ENCODE measurements around the gene ZFAND5. TPM values are rescaled to one million over a fixed set of nuclear protein-coding genes. Genes with fewer than 3 reads are reported as not detected.

Gene ZFAND5
- total and polyA plus RNA-seq, 2 experiments from 2014 or later: 138 to 216 TPM

DNA sequence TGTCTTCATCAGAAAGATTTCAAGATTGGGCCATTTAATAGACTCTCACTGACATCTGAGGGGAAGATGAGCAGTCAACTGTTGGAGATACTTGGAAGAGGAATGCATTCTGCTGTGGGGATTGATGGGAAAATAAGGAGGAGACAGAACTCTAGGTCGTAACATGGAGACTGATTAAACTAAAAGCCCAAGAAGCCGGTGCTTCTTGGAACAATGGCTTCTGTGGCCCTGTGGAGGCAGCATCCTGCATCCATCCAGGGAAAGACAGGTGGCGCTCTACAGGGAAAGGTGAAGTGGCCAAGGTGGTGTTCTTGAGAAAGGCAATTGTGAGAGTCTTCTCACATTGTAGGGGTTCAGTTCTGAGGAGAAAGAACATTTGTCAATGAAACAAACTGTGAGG is 31.3 kb downstream of the ZFAND5 start:
- Histone ChIP-seq H2AFZ (peak overlapping the region; percentile 70; the same call in 1 of the 2 replicates), H3K36me3 (ENCODE audit: insufficient read depth) (no peaks in the 10 kb centered on the region), H3K4me2 (no peak overlapping the region), H3K27ac (ENCODE audit: low read depth) (no peak overlapping the region), H3K9me2 (ENCODE audit: insufficient read depth) (peaks cover 5% of the 10 kb centered on the region), H3F3A (replicated peaks; ENCODE audit: low read depth) (no peaks in the 10 kb centered on the region), H3K27me3 (ENCODE audit: insufficient read depth) (no peaks in the 10 kb centered on the region), H3K4me3 (no peak overlapping the region), H3K79me2 (replicated peaks; ENCODE audit: insufficient read depth) (no peaks in the 10 kb centered on the region), H3K4me1 (ENCODE audit: insufficient read depth) (no peaks in the 10 kb centered on the region), H4K20me1 (replicated peaks; ENCODE audit: insufficient read depth) (no peaks in the 10 kb centered on the region)
- no peak for TF ChIP-seq CREB1 (CRISPR knock-in tag; IDR thresholded peaks at IDR 0.05; ENCODE audit: low read depth)
- TF ChIP-seq, protein P1, sequence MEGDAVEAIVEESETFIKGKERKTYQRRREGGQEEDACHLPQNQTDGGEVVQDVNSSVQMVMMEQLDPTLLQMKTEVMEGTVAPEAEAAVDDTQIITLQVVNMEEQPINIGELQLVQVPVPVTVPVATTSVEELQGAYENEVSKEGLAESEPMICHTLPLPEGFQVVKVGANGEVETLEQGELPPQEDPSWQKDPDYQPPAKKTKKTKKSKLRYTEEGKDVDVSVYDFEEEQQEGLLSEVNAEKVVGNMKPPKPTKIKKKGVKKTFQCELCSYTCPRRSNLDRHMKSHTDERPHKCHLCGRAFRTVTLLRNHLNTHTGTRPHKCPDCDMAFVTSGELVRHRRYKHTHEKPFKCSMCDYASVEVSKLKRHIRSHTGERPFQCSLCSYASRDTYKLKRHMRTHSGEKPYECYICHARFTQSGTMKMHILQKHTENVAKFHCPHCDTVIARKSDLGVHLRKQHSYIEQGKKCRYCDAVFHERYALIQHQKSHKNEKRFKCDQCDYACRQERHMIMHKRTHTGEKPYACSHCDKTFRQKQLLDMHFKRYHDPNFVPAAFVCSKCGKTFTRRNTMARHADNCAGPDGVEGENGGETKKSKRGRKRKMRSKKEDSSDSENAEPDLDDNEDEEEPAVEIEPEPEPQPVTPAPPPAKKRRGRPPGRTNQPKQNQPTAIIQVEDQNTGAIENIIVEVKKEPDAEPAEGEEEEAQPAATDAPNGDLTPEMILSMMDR (conservative IDR thresholded peaks at IDR 0.05; ENCODE audit: low read depth in 2 of 2): peak; percentile 73 to 90
- H3K9me3 Mint-ChIP-seq: no peaks in the 10 kb centered on the region; the same call in 2 of the 3 replicates
- DNase-seq (ENCODE audit: low spot score) (peak; percentile 84), ATAC-seq (peak; percentile 88)
- no peaks in the 10 kb centered on the region for H3K27me3 Mint-ChIP-seq (ENCODE audit: insufficient read depth, low read depth, poor library complexity)
- no peaks in the 10 kb centered on the region for H3K36me3 Mint-ChIP-seq (ENCODE audit: low read depth)
- H3K27ac Mint-ChIP-seq: no peak overlapping the region
- peaks cover 3% of the 10 kb centered on the region; the same call in 1 of the 3 replicates for H3K4me1 Mint-ChIP-seq
- no peak overlapping the region for H3K4me3 Mint-ChIP-seq

DNA sequence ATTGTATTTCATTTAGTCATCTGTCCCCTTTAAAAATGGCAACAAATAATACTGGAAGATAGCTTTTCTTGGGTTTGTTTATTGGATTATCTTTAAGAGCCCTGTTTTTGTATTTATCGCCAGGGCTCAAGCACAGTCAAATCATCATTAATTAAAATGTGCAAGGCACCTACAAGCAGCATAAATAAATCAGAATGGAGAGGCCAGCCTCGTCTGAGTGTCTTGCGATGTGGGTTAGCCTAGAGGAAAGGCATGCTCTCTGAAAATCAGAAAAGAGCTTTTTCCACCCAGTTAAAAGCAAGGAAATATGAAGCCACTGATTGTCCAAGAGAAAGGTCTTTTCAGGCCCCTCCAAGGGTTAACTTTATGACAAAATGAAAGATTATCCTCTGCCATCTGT is 31.8 kb downstream of the ZFAND5 start:
- Histone ChIP-seq H3K27me3 (ENCODE audit: insufficient read depth) (no peaks in the 10 kb centered on the region), H3K9me2 (ENCODE audit: insufficient read depth) (peaks cover 5% of the 10 kb centered on the region), H3K79me2 (replicated peaks; ENCODE audit: insufficient read depth) (no peaks in the 10 kb centered on the region), H4K20me1 (replicated peaks; ENCODE audit: insufficient read depth) (no peaks in the 10 kb centered on the region), H3K36me3 (ENCODE audit: insufficient read depth) (no peaks in the 10 kb centered on the region), H3K4me1 (ENCODE audit: insufficient read depth) (no peaks in the 10 kb centered on the region), H3F3A (replicated peaks; ENCODE audit: low read depth) (no peaks in the 10 kb centered on the region), H2AFZ (peak overlapping the region; percentile 70; the same call in 1 of the 2 replicates), H3K4me3 (no peak overlapping the region), H3K27ac (ENCODE audit: low read depth) (no peak overlapping the region), H3K4me2 (no peak overlapping the region)
- H3K4me1 Mint-ChIP-seq: peaks cover 3% of the 10 kb centered on the region; the same call in 1 of the 3 replicates
- no peak overlapping the region for H3K27ac Mint-ChIP-seq
- no peaks in the 10 kb centered on the region for H3K36me3 Mint-ChIP-seq (ENCODE audit: low read depth)
- no peak for DNase-seq (ENCODE audit: low spot score)
- no peaks in the 10 kb centered on the region for H3K27me3 Mint-ChIP-seq (ENCODE audit: insufficient read depth, low read depth, poor library complexity)
- no peaks in the 10 kb centered on the region; the same call in 2 of the 3 replicates for H3K9me3 Mint-ChIP-seq
- no peak overlapping the region for H3K4me3 Mint-ChIP-seq
- no peak for ATAC-seq
- TF ChIP-seq POLR2AphosphoS5 (IDR thresholded peaks at IDR 0.05; ENCODE audit: low read depth) (no peak), ZNF114 (CRISPR knock-in tag; IDR thresholded peaks at IDR 0.05) (no peak), CREB1 (CRISPR knock-in tag; IDR thresholded peaks at IDR 0.05; ENCODE audit: low read depth) (no peak), EZH2phosphoT487 (IDR thresholded peaks at IDR 0.05; ENCODE audit: unreplicated experiment) (no peak), NANOG (IDR thresholded peaks at IDR 0.05; ENCODE audit: borderline replicate concordance) (no peak)
- TF ChIP-seq, protein P2, sequence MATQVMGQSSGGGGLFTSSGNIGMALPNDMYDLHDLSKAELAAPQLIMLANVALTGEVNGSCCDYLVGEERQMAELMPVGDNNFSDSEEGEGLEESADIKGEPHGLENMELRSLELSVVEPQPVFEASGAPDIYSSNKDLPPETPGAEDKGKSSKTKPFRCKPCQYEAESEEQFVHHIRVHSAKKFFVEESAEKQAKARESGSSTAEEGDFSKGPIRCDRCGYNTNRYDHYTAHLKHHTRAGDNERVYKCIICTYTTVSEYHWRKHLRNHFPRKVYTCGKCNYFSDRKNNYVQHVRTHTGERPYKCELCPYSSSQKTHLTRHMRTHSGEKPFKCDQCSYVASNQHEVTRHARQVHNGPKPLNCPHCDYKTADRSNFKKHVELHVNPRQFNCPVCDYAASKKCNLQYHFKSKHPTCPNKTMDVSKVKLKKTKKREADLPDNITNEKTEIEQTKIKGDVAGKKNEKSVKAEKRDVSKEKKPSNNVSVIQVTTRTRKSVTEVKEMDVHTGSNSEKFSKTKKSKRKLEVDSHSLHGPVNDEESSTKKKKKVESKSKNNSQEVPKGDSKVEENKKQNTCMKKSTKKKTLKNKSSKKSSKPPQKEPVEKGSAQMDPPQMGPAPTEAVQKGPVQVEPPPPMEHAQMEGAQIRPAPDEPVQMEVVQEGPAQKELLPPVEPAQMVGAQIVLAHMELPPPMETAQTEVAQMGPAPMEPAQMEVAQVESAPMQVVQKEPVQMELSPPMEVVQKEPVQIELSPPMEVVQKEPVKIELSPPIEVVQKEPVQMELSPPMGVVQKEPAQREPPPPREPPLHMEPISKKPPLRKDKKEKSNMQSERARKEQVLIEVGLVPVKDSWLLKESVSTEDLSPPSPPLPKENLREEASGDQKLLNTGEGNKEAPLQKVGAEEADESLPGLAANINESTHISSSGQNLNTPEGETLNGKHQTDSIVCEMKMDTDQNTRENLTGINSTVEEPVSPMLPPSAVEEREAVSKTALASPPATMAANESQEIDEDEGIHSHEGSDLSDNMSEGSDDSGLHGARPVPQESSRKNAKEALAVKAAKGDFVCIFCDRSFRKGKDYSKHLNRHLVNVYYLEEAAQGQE (IDR thresholded peaks at IDR 0.05; ENCODE audit: unreplicated experiment): no peak
- TF ChIP-seq, protein P1 (conservative IDR thresholded peaks at IDR 0.05; ENCODE audit: low read depth in 2 of 2): no peak
